ENCODE measurements around the gene IKZF1.

GRCh38 chr7:50261593-50261992, 42.9 kb upstream of the IKZF1 start:
- TF ChIP-seq, protein P1, sequence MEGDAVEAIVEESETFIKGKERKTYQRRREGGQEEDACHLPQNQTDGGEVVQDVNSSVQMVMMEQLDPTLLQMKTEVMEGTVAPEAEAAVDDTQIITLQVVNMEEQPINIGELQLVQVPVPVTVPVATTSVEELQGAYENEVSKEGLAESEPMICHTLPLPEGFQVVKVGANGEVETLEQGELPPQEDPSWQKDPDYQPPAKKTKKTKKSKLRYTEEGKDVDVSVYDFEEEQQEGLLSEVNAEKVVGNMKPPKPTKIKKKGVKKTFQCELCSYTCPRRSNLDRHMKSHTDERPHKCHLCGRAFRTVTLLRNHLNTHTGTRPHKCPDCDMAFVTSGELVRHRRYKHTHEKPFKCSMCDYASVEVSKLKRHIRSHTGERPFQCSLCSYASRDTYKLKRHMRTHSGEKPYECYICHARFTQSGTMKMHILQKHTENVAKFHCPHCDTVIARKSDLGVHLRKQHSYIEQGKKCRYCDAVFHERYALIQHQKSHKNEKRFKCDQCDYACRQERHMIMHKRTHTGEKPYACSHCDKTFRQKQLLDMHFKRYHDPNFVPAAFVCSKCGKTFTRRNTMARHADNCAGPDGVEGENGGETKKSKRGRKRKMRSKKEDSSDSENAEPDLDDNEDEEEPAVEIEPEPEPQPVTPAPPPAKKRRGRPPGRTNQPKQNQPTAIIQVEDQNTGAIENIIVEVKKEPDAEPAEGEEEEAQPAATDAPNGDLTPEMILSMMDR (IDR thresholded peaks at IDR 0.05) = no peak
- TF ChIP-seq EZH2 (IDR thresholded peaks at IDR 0.05) = no peak

Measured in neural progenitor cell (in vitro differentiated cells).